Lung (tissue), 16 donors: ENCODE results near the gene KRTAP5-9. TPM values are rescaled to one million over a fixed set of nuclear protein-coding genes. Genes with fewer than 3 reads are reported as not detected.

Experiments used
- ATAC-seq: fragments of 200-7000 bp; cut with Tn5 transposase; one replicate; pipeline ENCODE4 v1.9.1; 2020; ENCODE audit warnings: moderate number of reproducible peaks; ENCODE audit not compliant: insufficient read depth, low FRiP score
- DNase-seq, 3 donors: peaks; one replicate each; pipeline ENCODE4 v3.0.0-alpha.2; 2013 to 2017
- H3K27ac ChIP-seq, 2 donors: one replicate each; pipeline ENCODE4 v1.5.1; 2013; ENCODE audit warnings: mild to moderate bottlenecking in 2 of 2, moderate library complexity in 2 of 2, control low read depth in 1 of 2, inconsistent platforms in 1 of 2, low read depth in 1 of 2, low read length in 1 of 2
- H3K27me3 ChIP-seq, 3 donors: one replicate each; pipeline ENCODE4 v1.5.1; 2013; ENCODE audit warnings: low read length in 2 of 3; ENCODE audit not compliant: control insufficient read depth in 3 of 3, insufficient read depth in 3 of 3
- H3K36me3 ChIP-seq, 4 donors: one replicate each; pipeline ENCODE4 v1.5.1; 2013; ENCODE audit warnings: low read length in 4 of 4, mild to moderate bottlenecking in 1 of 4, moderate library complexity in 1 of 4; ENCODE audit not compliant: control insufficient read depth in 4 of 4, insufficient read depth in 4 of 4
- H3K4me1 ChIP-seq, 5 donors: one replicate each; pipeline ENCODE4 v1.5.1; 2013; ENCODE audit warnings: low read length in 5 of 5, mild to moderate bottlenecking in 2 of 5, moderate library complexity in 1 of 5; ENCODE audit not compliant: control insufficient read depth in 5 of 5, insufficient read depth in 5 of 5
- H3K4me3 ChIP-seq: one replicate; pipeline ENCODE4 v1.5.1; 2013; ENCODE audit warnings: mild to moderate bottlenecking, control low read depth, moderate library complexity
- H3K9ac ChIP-seq, 2 donors: one replicate each; pipeline ENCODE4 v1.5.1; 2013; ENCODE audit warnings: low read length in 2 of 2, control low read depth in 1 of 2; ENCODE audit not compliant: insufficient read depth in 1 of 2
- H3K9me3 ChIP-seq, 4 donors: one replicate each; pipeline ENCODE4 v1.5.1; 2013; ENCODE audit warnings: low read length in 3 of 4, mild to moderate bottlenecking in 1 of 4, moderate library complexity in 1 of 4; ENCODE audit not compliant: control insufficient read depth in 4 of 4, insufficient read depth in 3 of 4
- WGBS, 2 donors: extraction: QIAGEN DNeasy Blood & Tissue Kit; methylation state at CpG; one replicate each; pipeline ENCODE4 v1.1.7; 2013; 5-methylcytosine and 5-hydroxymethylcytosine counted together
- long read RNA-seq, 5 donors: transcript quantifications; one replicate each; lab custom pipeline, GENCODE V29; 2026
- polyA plus RNA-seq, 2 donors: library from polyadenylated mRNA; stranded (reverse); fragments of 200-250 nt; gene quantifications; one replicate each; pipeline ENCODE4 v1.2.1, GENCODE V29; 2013
- total RNA-seq, 2 donors: library from RNA; depleted of rRNA in 1 of 2; stranded (reverse); fragments of >200 nt in 1 of 2; gene quantifications; one replicate each; pipeline ENCODE4 v1.2.1, GENCODE V29; 2014 to 2021
- TF ChIP-seq, protein P1 (sequence below): IDR thresholded peaks from 2 replicates; pipeline ENCODE4 v1.5.1; 2012; ENCODE audit warnings: mild to moderate bottlenecking; ENCODE audit errors: control extremely low read depth, extremely low read depth
- donor health status: control.
- donor health status: control.
- donor health status: Bipolar disorder and iron deficiency.
- donor health status: healthy.
- donor health status: DM: yes; HTN: yes; CAD: no.

Gene KRTAP5-9
- total RNA-seq (under 1 TPM; 0.37 to 0.52 TPM), polyA plus RNA-seq (under 1 TPM; 0.13 to 0.22 TPM)
- long read RNA-seq, donor 1, result 0 reads
- long read RNA-seq, donor 2, result 0 reads
- long read RNA-seq, donor 3, result 0 reads
- long read RNA-seq, donor 4, result 0 reads
- long read RNA-seq, donor 5, partial matches to known transcripts, result 0 of 1 reads
- long read RNA-seq, donor 5, other reads (novel, unspliced or antisense), result 0 of 1 reads

DNA sequence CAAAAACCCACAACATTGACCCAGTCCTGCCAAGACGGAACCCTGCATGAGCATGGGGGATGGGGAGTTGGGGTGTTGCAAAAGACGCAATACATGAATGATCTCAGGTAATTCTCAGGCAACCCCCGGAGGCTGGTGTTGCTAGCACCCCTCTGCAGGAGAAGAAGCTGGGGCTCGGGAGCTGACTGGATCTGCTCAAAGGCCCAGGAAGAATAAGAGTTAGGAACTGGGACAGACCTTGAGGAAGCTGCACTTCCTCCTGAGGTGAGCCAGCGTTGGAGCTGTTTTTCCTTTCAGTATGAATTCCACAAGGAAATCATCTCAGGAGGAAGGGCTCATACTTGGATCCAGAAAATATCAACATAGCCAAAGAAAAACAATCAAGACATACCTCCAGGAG, at the start of gene KRTAP5-9:
Gene KRTAP5-9 (plus strand): TSS at position 301 of the 400 bp plus-strand sequence. CDS start 238 bp downstream, outside the sequence.
- WGBS, 2 donors, result 64% methylated on average over 5 of the region's 5 CpGs
- no peak for ATAC-seq
- Histone ChIP-seq H3K4me1 (no peaks in the 10 kb centered on the region), H3K27me3 (no peaks in the 10 kb centered on the region), H3K4me3 (no peak within 1 kb of the TSS), H3K36me3 (no peaks in the 10 kb centered on the region), H3K27ac (no peak within 1 kb of the TSS), H3K9me3 (no peaks in the 10 kb centered on the region), H3K9ac (no peak within 1 kb of the TSS)
- no peak for DNase-seq
- TF ChIP-seq, protein P1, sequence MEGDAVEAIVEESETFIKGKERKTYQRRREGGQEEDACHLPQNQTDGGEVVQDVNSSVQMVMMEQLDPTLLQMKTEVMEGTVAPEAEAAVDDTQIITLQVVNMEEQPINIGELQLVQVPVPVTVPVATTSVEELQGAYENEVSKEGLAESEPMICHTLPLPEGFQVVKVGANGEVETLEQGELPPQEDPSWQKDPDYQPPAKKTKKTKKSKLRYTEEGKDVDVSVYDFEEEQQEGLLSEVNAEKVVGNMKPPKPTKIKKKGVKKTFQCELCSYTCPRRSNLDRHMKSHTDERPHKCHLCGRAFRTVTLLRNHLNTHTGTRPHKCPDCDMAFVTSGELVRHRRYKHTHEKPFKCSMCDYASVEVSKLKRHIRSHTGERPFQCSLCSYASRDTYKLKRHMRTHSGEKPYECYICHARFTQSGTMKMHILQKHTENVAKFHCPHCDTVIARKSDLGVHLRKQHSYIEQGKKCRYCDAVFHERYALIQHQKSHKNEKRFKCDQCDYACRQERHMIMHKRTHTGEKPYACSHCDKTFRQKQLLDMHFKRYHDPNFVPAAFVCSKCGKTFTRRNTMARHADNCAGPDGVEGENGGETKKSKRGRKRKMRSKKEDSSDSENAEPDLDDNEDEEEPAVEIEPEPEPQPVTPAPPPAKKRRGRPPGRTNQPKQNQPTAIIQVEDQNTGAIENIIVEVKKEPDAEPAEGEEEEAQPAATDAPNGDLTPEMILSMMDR, result no peak

GRCh38 chr11:71499125-71499524, 49.1 kb upstream of the KRTAP5-9 start:
- ATAC-seq, result no peak
- H3K9me3 ChIP-seq, result peaks cover 0 to 4% (median 0%) of the 10 kb centered on the region in 4 donors
- DNase-seq, result peak in 1 of 3 donors; percentile 20
- no peak overlapping the region for H3K27ac ChIP-seq
- peaks cover 0 to 8% (median 0%) of the 10 kb centered on the region in 5 donors for H3K4me1 ChIP-seq
- 39 to 62% methylated on average over 13 of the region's 13 CpGs for WGBS, 2 donors
- H3K36me3 ChIP-seq, result peaks cover 5 to 70% (median 20%) of the 10 kb centered on the region in 4 donors
- TF ChIP-seq, protein P1, result no peak
- no peak overlapping the region for H3K4me3 ChIP-seq
- H3K27me3 ChIP-seq, result no peaks in the 10 kb centered on the region
- H3K9ac ChIP-seq, result no peak overlapping the region

GRCh38 chr11:71499546-71499945, 48.7 kb upstream of the KRTAP5-9 start:
- TF ChIP-seq, protein P1, result no peak
- DNase-seq (no peak), ATAC-seq (no peak)
- Histone ChIP-seq H3K9me3 (peaks cover 0 to 4% (median 0%) of the 10 kb centered on the region in 4 donors), H3K27ac (no peak overlapping the region), H3K4me1 (peaks cover 0 to 13% (median 0%) of the 10 kb centered on the region in 5 donors), H3K27me3 (no peaks in the 10 kb centered on the region), H3K36me3 (peaks cover 5 to 70% (median 19%) of the 10 kb centered on the region in 4 donors), H3K4me3 (no peak overlapping the region), H3K9ac (no peak overlapping the region)
- 88 to 95% methylated on average over 6 of the region's 6 CpGs for WGBS, 2 donors
